RWPE2 (cell line): Measurements from ENCODE around the gene MROH7.

ENCODE experiments used
- ATAC-seq: fragments of 200-7000 bp; cut with Tn5 transposase; 3 replicates; pipeline ENCODE4 v1.9.1; 2021; ENCODE audit warnings: low read depth
- DNase-seq: peaks from one replicate; pipeline ENCODE4 v3.0.0-alpha.2; 2020; ENCODE audit warnings: low spot score
- H3K27ac ChIP-seq: fragments of 450-650 bp; 2 replicates; pipeline ENCODE4 v1.5.1; 2017; ENCODE audit warnings: mild to moderate bottlenecking; ENCODE audit not compliant: poor library complexity, severe bottlenecking
- H3K27me3 ChIP-seq: fragments of 250-450 bp; sonication (Bioruptor Pico); 2 replicates; pipeline ENCODE4 v1.5.1; 2021; ENCODE audit warnings: mild to moderate bottlenecking, moderate library complexity; ENCODE audit not compliant: insufficient read depth, poor library complexity, severe bottlenecking
- H3K36me3 ChIP-seq: fragments of 250-450 bp; sonication (Bioruptor Pico); 2 replicates; pipeline ENCODE4 v1.5.1; 2020; ENCODE audit warnings: low read depth, mild to moderate bottlenecking, moderate library complexity
- H3K4me1 ChIP-seq: fragments of 250-450 bp; sonication (Bioruptor Pico); 2 replicates; pipeline ENCODE4 v1.5.1; 2021; ENCODE audit warnings: mild to moderate bottlenecking, moderate library complexity; ENCODE audit not compliant: insufficient read depth, poor library complexity, severe bottlenecking
- H3K4me3 ChIP-seq: fragments of 250-450 bp; sonication (Bioruptor Pico); 2 replicates; pipeline ENCODE4 v1.5.1; 2021; ENCODE audit warnings: mild to moderate bottlenecking, moderate library complexity; ENCODE audit not compliant: severe bottlenecking
- H3K9me3 ChIP-seq: fragments of 250-450 bp; sonication (Bioruptor Pico); 2 replicates; pipeline ENCODE4 v1.5.1; 2021; ENCODE audit warnings: mild to moderate bottlenecking, moderate library complexity; ENCODE audit not compliant: severe bottlenecking
- TF ChIP-seq, protein P1 (sequence below): fragments of 450-650 bp; IDR thresholded peaks from one replicate; pipeline ENCODE4 v1.5.1; 2017; ENCODE audit warnings: mild to moderate bottlenecking, moderate library complexity; ENCODE audit not compliant: poor library complexity, severe bottlenecking

Gene MROH7

DNA sequence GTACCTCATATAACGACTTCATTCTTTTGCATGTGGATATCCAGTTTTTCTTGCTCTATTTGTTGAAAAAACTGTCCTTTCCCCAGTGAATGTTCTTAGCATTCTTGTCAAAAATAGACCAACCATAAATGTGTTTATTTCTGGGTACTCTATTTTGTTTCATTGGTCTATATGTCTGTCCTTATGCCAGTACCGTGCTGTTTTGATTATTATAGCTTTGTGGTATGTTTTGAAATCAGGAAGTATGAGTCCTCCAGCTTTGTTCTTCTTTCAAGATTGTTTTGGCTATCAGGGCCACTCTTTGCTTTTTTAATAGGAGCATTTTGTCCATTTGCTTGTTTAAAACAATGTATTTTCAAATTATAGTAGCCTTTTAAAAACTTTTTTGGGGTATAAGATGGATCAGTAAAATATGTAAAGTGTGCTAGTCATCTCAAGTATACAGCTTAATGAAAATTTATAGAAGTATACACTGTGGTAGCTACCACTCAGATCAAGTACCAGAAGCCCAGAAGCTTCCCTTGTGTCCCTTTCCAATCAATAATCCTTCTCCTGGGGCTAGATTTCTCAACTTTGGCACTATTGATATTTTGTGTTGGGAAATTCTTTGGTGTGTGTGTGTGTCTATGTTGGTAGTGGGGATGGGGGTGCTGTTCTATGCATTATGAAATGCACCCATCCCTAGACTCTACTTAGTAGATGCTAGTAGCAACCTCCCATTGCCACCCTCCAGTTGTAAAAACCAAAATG lies 16.8 kb downstream of the MROH7 start:
- ATAC-seq (no peak), DNase-seq (no peak)
- Histone ChIP-seq H3K4me3 (no peak overlapping the region), H3K36me3 (no peaks in the 10 kb centered on the region), H3K9me3 (peaks cover 2% of the 10 kb centered on the region), H3K27ac (no peak overlapping the region), H3K4me1 (no peaks in the 10 kb centered on the region), H3K27me3 (no peaks in the 10 kb centered on the region)
- TF ChIP-seq, protein P1, sequence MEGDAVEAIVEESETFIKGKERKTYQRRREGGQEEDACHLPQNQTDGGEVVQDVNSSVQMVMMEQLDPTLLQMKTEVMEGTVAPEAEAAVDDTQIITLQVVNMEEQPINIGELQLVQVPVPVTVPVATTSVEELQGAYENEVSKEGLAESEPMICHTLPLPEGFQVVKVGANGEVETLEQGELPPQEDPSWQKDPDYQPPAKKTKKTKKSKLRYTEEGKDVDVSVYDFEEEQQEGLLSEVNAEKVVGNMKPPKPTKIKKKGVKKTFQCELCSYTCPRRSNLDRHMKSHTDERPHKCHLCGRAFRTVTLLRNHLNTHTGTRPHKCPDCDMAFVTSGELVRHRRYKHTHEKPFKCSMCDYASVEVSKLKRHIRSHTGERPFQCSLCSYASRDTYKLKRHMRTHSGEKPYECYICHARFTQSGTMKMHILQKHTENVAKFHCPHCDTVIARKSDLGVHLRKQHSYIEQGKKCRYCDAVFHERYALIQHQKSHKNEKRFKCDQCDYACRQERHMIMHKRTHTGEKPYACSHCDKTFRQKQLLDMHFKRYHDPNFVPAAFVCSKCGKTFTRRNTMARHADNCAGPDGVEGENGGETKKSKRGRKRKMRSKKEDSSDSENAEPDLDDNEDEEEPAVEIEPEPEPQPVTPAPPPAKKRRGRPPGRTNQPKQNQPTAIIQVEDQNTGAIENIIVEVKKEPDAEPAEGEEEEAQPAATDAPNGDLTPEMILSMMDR: no peak

DNA sequence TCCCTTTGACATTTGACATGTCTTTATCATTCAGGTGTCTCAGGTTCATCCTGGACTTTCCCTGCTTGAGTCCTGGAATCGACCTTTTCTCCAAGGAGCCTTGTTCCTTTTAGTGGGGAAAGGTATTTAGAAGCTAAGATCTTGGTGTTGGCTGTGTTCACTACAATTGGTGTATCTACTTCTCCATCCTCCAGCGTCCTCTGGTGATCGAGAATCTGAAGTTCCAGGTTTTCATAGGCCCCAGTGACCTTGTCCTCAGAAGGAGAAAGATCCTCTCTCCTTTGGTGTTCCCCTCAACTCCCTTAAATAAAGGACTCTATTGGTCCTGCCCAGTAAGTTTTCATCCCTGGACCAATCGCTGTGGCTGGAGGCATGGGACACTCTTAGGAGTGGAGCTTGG lies 22.1 kb downstream of the MROH7 start:
- no peak for ATAC-seq
- Histone ChIP-seq H3K27ac (no peak overlapping the region), H3K36me3 (no peaks in the 10 kb centered on the region), H3K9me3 (no peaks in the 10 kb centered on the region), H3K27me3 (no peaks in the 10 kb centered on the region), H3K4me3 (no peak overlapping the region), H3K4me1 (no peaks in the 10 kb centered on the region)
- TF ChIP-seq, protein P1: no peak
- DNase-seq: no peak

DNA sequence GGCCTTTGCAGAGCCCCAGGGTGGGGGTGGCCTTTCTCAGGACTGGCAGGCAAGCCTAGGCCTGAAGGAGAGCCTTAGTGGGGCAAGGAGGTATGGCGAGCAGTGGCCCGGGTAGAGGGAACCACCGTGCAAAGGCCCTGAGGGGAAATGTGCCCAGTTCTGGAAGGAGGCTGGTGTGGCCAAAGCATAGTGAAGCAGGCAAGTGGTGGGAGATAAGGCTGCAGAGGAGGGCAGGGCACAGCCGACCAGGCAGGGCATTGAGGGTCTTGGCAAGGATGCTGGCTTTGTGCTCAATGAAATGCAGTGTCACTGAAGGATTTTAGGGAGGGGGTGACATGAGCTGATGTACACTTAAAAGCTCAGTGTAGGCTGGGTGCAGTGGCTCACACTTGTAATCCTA lies 22.8 kb downstream of the MROH7 start:
- H3K4me3 ChIP-seq: no peak overlapping the region
- no peak for DNase-seq
- H3K4me1 ChIP-seq: no peaks in the 10 kb centered on the region
- H3K27ac ChIP-seq: no peak overlapping the region
- no peaks in the 10 kb centered on the region for H3K9me3 ChIP-seq
- no peaks in the 10 kb centered on the region for H3K36me3 ChIP-seq
- no peak for ATAC-seq
- TF ChIP-seq, protein P1: no peak
- H3K27me3 ChIP-seq: no peaks in the 10 kb centered on the region

DNA sequence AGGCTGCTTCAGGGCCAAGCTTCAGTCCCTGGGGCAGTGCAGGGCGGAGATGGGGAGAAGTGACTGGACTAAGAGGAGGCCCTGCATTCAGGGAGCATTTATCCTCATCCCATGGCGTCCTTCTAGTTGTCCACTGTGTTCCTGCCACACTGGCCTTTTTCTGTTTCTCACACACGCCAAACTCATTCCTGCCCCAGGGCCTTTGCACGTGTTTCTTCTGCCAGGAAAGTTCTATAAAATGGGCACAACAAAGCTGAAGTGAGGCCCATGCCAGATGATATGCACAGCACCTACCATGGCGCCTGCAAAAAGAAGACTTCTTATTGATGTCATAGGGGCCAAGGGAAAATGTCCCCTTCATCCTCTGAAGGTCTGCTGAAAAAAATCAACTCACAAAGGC lies 24.3 kb downstream of the MROH7 start:
- TF ChIP-seq, protein P1: no peak
- no peak overlapping the region for H3K27ac ChIP-seq
- ATAC-seq (no peak), DNase-seq (no peak)
- no peaks in the 10 kb centered on the region for H3K36me3 ChIP-seq
- H3K4me1 ChIP-seq: no peaks in the 10 kb centered on the region
- no peaks in the 10 kb centered on the region for H3K9me3 ChIP-seq
- H3K27me3 ChIP-seq: no peaks in the 10 kb centered on the region
- H3K4me3 ChIP-seq: no peak overlapping the region

DNA sequence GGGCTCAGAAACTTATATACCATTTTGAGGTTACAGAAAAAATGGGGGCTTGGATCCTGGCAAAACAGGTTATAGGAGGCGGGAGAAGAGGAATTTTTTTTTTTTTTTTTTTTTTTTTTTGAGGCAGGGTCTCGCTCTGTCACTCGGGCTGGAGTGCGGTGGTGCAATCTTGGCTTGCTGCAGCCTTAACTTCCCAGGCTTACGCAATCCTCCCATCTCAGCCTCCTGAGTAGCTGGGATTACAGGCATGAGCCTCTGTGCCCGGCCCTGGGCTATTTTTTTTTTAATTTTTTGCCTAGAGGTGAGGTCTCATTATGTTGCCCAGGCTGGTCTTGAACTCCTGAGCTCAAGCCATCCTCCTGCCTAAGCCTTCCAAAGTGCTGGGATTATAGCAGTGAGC lies 24.7 kb downstream of the MROH7 start:
- ATAC-seq: no peak

More for the DNA sequence above, 24.7 kb downstream of the MROH7 start:
- no peak for DNase-seq
- no peaks in the 10 kb centered on the region for H3K9me3 ChIP-seq
- TF ChIP-seq, protein P1: no peak
- H3K27me3 ChIP-seq: no peaks in the 10 kb centered on the region
- H3K4me3 ChIP-seq: no peak overlapping the region
- no peak overlapping the region for H3K27ac ChIP-seq
- H3K4me1 ChIP-seq: no peaks in the 10 kb centered on the region
- no peaks in the 10 kb centered on the region for H3K36me3 ChIP-seq
